ENCODE data around the gene KMT5C.

KMT5C gene

GRCh38 chr19:55312621-55313512, 26.8 kb upstream of the KMT5C start:
- DNase-seq (ENCODE audit: low read depth) = no peak
- TF ChIP-seq POLR2A (IDR thresholded peaks at IDR 0.05; ENCODE audit: extremely low read depth, insufficient read length) (no peak), MAX (IDR thresholded peaks at IDR 0.05; ENCODE audit: low read depth, low read length) (no peak), MYC (IDR thresholded peaks at IDR 0.05; ENCODE audit: low read depth, low read length) (no peak), CTCF (IDR thresholded peaks at IDR 0.05; ENCODE audit: low read depth, low read length) (no peak)
- no peak overlapping the region for H3K4me3 ChIP-seq (ENCODE audit: low read depth, low read length)

DNA sequence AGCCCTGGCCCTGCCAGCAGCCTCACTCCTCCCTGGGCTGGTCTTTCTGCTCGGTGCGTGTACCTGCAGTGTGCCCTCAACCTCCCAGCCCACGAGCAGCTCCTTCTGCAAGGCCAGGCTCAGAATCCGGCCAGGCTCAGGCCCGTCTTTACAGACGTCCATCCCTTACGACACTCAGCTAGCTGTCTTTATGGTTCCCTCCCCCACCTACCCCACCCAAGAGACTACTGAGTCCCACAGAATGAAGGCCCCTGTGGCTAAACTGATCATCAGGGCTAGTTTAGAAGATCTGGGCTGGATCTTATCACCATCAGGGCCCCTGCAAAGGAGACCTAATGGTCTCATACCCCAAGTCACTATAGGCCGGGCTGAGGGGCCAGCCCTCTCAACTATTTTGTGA, 25.3 kb upstream of the KMT5C start:
- DNase-seq (ENCODE audit: low read depth) = no peak
- no peak overlapping the region for H3K4me3 ChIP-seq (ENCODE audit: low read depth, low read length)
- TF ChIP-seq POLR2A (IDR thresholded peaks at IDR 0.05; ENCODE audit: extremely low read depth, insufficient read length) = no peak
- TF ChIP-seq MYC (IDR thresholded peaks at IDR 0.05; ENCODE audit: low read depth, low read length) = no peak
- TF ChIP-seq CTCF (IDR thresholded peaks at IDR 0.05; ENCODE audit: low read depth, low read length) = no peak
- no peak for TF ChIP-seq MAX (IDR thresholded peaks at IDR 0.05; ENCODE audit: low read depth, low read length)

DNA sequence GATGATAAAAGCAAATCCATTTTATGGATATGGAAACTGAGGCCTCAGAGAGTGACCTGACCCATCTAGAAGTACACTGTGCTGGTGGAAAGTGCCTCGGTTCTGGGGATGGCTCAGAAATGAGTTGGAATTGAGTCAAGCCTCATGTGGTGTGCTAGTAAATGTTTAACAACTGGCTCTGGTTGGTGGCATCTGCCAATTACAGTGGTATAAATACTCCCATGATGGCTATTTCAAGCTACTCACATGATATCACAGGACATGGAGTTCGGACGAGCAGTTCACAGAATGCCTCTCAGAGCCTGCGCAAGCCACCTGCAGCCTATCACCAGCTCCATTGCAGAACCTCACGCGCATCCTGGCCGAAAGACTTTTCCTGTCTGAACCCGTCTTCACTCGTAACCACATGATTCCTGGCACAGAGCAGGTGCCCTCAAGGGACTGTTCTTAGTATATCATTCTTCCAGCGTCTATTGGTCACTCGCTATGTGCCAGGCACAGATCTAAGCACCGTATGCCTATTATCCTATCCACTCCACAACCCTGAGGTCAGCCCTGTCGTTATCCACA, 23.6 kb upstream of the KMT5C start:
- no peak for DNase-seq (ENCODE audit: low read depth)
- H3K4me3 ChIP-seq (ENCODE audit: low read depth, low read length) = no peak overlapping the region
- TF ChIP-seq MAX (IDR thresholded peaks at IDR 0.05; ENCODE audit: low read depth, low read length) (no peak), POLR2A (IDR thresholded peaks at IDR 0.05; ENCODE audit: extremely low read depth, insufficient read length) (no peak), CTCF (IDR thresholded peaks at IDR 0.05; ENCODE audit: low read depth, low read length) (no peak), MYC (IDR thresholded peaks at IDR 0.05; ENCODE audit: low read depth, low read length) (no peak)

DNA sequence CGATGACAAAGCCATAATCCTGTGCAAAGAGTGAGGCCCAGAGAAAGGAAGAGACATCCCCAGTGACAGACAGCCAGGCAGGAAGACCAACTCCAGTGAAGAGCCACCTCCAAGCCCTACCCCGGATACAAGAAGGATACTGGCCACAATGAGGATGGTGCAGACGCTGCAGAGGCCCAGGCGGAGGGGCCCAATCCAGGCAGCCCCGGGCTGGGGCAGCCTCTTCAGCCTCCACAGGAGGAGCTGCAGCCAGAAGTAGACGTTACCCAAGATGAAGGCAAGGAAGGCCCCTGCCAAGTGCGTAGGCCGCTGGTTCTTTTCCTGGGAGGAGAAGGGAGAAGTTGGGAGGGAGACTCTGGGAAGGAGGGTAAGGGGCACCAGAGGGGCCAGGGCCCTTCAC, 23.0 kb upstream of the KMT5C start:
- DNase-seq (ENCODE audit: low read depth) = no peak
- TF ChIP-seq MYC (IDR thresholded peaks at IDR 0.05; ENCODE audit: low read depth, low read length) (no peak), MAX (IDR thresholded peaks at IDR 0.05; ENCODE audit: low read depth, low read length) (no peak), POLR2A (IDR thresholded peaks at IDR 0.05; ENCODE audit: extremely low read depth, insufficient read length) (no peak), CTCF (IDR thresholded peaks at IDR 0.05; ENCODE audit: low read depth, low read length) (no peak)
- no peak overlapping the region for H3K4me3 ChIP-seq (ENCODE audit: low read depth, low read length)

DNA sequence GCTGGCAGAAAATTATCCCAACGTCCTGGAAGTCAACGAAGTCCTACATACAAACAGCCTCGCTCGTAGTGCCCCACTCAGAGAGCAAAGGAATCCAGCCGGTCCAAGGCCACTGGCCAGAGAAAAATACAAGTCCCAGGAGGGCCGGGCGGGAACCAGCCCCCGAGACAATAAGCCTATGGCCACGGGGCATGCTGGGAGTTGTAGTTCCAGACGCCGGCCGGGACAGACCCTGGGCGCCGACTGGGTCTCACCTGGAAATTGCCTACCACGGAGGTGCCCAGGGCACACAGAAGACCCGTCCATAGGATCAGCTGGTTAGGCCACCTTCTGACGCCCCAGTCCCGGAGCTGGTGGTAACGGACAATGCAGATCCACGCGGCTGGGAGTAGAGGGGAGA, 19.9 kb upstream of the KMT5C start:
- no peak for DNase-seq (ENCODE audit: low read depth)
- no peak overlapping the region for H3K4me3 ChIP-seq (ENCODE audit: low read depth, low read length)
- TF ChIP-seq POLR2A (IDR thresholded peaks at IDR 0.05; ENCODE audit: extremely low read depth, insufficient read length) = no peak
- no peak for TF ChIP-seq MAX (IDR thresholded peaks at IDR 0.05; ENCODE audit: low read depth, low read length)
- no peak for TF ChIP-seq CTCF (IDR thresholded peaks at IDR 0.05; ENCODE audit: low read depth, low read length)
- no peak for TF ChIP-seq MYC (IDR thresholded peaks at IDR 0.05; ENCODE audit: low read depth, low read length)
